ENCODE measurements around the gene ATP1A4. TPM values are rescaled to one million over a fixed set of nuclear protein-coding genes. Genes with fewer than 3 reads are reported as not detected.

The ATP1A4 gene
- total RNA-seq, 4 donors from 2014 or later: 1.5 TPM; not detected in 3

DNA sequence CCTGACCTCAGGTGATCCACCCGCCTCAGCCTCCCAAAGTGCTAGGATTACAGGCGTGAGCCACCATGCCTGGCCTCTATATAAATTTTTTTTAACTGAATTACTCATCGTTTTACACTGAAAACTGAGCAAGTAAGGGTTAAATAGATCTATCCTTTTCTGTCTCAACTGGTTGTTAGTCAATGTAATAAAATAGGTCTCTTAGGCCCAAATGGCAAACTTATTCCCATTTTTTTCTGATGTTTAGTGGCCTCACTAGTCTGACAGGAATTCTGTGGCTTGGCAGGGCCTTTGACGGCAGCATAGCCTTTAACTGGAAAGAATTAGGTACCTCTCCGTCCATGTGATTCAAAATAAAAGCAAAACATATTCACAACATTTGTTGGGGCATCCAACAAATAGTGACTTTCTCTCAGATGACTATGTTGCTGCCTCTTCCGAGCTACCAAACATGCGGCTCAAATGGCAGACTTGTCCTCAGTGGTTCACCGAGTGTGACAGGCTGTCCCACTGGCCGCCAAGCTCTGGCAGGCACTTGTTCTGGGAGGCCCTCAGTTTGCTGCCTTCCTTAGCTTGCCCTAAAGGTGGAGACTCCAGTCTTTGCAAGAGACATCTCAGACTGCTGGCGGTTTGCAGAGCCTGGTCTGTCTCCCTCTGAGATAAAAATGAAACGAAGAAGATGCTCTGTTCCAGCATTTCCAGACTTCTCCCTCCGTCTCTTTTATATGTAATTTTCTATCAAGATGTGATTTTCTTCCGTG lies 17.4 kb downstream of the ATP1A4 start:
- no peak for TF ChIP-seq POLR2A (IDR thresholded peaks at IDR 0.05)
- TF ChIP-seq CTCF (IDR thresholded peaks at IDR 0.05): no peak
- H3K4me1 ChIP-seq: no peaks in the 10 kb centered on the region
- H3K36me3 ChIP-seq: no peaks in the 10 kb centered on the region
- H3K9me3 ChIP-seq: no peaks in the 10 kb centered on the region
- H3K27ac ChIP-seq: no peak overlapping the region
- intact Hi-C loops (cut with DNase I; ENCODE audit: low total_unique reads): no loop called here
- no peaks in the 10 kb centered on the region for H3K27me3 ChIP-seq
- H3K4me3 ChIP-seq: no peak overlapping the region
- no peak for DNase-seq

GRCh38 chr1:160169553-160170399 lies 18.4 kb downstream of the ATP1A4 start:
- intact Hi-C loops (cut with DNase I; ENCODE audit: low total_unique reads): no loop called here
- TF ChIP-seq CTCF (IDR thresholded peaks at IDR 0.05) (no peak), POLR2A (IDR thresholded peaks at IDR 0.05) (no peak)
- Histone ChIP-seq H3K4me3 (no peak overlapping the region), H3K9me3 (no peaks in the 10 kb centered on the region), H3K27ac (no peak overlapping the region), H3K4me1 (no peaks in the 10 kb centered on the region), H3K27me3 (no peaks in the 10 kb centered on the region), H3K36me3 (no peaks in the 10 kb centered on the region)
- DNase-seq: no peak

DNA sequence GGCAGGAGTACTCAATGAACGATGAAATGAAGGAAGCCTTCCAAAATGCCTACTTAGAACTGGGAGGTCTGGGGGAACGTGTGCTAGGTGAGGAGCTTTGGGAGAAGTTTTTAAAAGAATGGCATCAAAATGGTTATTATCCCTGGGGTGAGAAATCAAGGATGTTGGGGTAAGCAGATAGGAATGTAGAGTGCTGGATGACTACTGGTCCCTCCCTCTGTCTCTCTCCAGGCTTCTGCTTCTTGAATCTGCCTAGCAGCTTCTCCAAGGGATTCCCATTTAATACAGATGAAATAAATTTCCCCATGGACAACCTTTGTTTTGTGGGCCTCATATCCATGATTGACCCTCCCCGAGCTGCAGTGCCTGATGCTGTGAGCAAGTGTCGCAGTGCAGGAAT lies 20.0 kb downstream of the ATP1A4 start:
- Histone ChIP-seq H3K36me3 (no peaks in the 10 kb centered on the region), H3K4me1 (no peaks in the 10 kb centered on the region), H3K27ac (no peak overlapping the region), H3K4me3 (no peak overlapping the region), H3K9me3 (no peaks in the 10 kb centered on the region), H3K27me3 (no peaks in the 10 kb centered on the region)
- intact Hi-C loops (cut with DNase I; ENCODE audit: low total_unique reads): no loop called here
- TF ChIP-seq CTCF (IDR thresholded peaks at IDR 0.05) (no peak), POLR2A (IDR thresholded peaks at IDR 0.05) (no peak)
- no peak for DNase-seq

GRCh38 chr1:160171980-160172379 lies 20.6 kb downstream of the ATP1A4 start:
- Histone ChIP-seq H3K27me3 (no peaks in the 10 kb centered on the region), H3K9me3 (no peaks in the 10 kb centered on the region), H3K27ac (no peak overlapping the region), H3K4me1 (no peaks in the 10 kb centered on the region), H3K36me3 (no peaks in the 10 kb centered on the region), H3K4me3 (no peak overlapping the region)
- no peak for TF ChIP-seq POLR2A (IDR thresholded peaks at IDR 0.05)
- TF ChIP-seq CTCF (IDR thresholded peaks at IDR 0.05): no peak
- no peak for DNase-seq
- intact Hi-C loops (cut with DNase I; ENCODE audit: low total_unique reads): no loop called here

DNA sequence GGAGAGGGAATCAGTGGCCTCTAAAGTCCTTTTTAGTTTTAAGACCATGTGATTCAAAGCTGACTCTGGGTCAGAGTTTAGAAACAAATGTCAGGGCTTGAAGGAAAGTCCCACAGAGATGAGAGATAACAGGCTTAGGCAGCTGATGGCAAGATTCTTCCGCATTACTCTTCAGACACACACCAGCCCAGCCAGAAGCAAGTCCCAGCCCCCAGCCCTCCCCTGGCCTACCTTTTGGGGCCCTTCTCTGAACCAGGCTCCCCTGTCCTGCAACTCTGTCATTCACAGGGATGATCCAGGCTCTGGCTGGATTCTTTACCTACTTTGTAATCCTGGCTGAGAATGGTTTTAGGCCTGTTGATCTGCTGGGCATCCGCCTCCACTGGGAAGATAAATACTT lies 25.8 kb downstream of the ATP1A4 start:
- no peak overlapping the region for H3K27ac ChIP-seq
- H3K4me1 ChIP-seq: no peaks in the 10 kb centered on the region
- no peaks in the 10 kb centered on the region for H3K9me3 ChIP-seq
- H3K4me3 ChIP-seq: no peak overlapping the region
- no peaks in the 10 kb centered on the region for H3K36me3 ChIP-seq
- H3K27me3 ChIP-seq: no peaks in the 10 kb centered on the region
- no peak for DNase-seq
- intact Hi-C loops (cut with DNase I; ENCODE audit: low total_unique reads): no loop called here
- TF ChIP-seq CTCF (IDR thresholded peaks at IDR 0.05) (no peak), POLR2A (IDR thresholded peaks at IDR 0.05) (no peak)

All from uterus (tissue), 4 donors.